ENCODE data around the gene ISM1. TPM values are rescaled to one million over a fixed set of nuclear protein-coding genes. Genes with fewer than 3 reads are reported as not detected.

ISM1 gene
- total and polyA plus RNA-seq, 2 of the 13 experiments (the other 11 are each of a cell fraction or from before 2014, with no cell fraction given), result 0.40 to 1.4 TPM

DNA sequence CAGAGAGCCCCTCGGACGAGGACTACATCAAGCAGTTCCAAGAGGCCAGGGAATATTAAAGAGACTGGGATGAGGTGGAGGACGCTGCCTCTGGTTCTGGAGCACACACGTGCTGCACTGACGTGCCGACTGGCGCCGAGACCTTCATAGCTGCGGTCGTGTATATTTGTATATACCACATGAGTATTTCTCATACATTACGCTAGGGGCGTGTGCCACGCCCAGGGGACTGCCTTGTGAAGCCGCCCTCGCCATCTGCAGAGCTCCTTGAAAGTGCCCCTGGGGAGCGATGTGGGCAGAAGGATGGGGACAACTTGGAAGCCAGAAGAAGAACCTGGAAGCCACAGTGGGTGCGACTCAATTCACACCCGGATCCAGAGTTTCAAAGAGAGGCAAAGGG is 78.3 kb downstream of the ISM1 start:
- no peak for DNase-seq (ENCODE audit: low spot score)
- no peak overlapping the region for H3K4me3 ChIP-seq (replicated peaks in 1 of 3; ENCODE audit: insufficient read depth in 1 of 3, low read depth in 2 of 3, low read length in 3 of 3)
- no peaks in the 10 kb centered on the region for H3K36me3 ChIP-seq (replicated peaks in 1 of 2; ENCODE audit: control insufficient read depth in 1 of 2, insufficient read depth in 2 of 2, low read length in 2 of 2)
- BruUV-seq (replicated peaks), result no TSS peak
- H3K27me3 ChIP-seq (ENCODE audit: control insufficient read depth in 1 of 2, insufficient read depth in 2 of 2, low read length in 2 of 2), result no peaks in the 10 kb centered on the region
- ChIA-PET CTCF (ENCODE audit: low intra/inter-chr PET ratio, low total read pairs) (no interaction called here), POLR2A (no interaction called here)
- TF ChIP-seq MTF2 (CRISPR knock-in tag; IDR thresholded peaks at IDR 0.05; ENCODE audit: borderline replicate concordance), result no peak
- in situ Hi-C loops (cut with HindIII; ENCODE audit: extremely low pct_ligation_motif_present, low pct_unique_long_range_greater_than_20kb) (loop anchor here (25.0 kb wide), 1 partner anchor 337 kb away; no protein-coding TSS in a partner anchor), intact Hi-C loops (cut with micrococcal nuclease; ENCODE audit: unreplicated experiment) (no loop called here)
- ATAC-seq, result no peak
- no peak for FAIRE-seq
- no peaks in the 10 kb centered on the region for H4K20me1 ChIP-seq (ENCODE audit: insufficient read depth, low read length)
- H3K79me2 ChIP-seq (ENCODE audit: insufficient read depth, low read length), result no peaks in the 10 kb centered on the region
- peaks cover 24% of the 10 kb centered on the region for H3K4me1 ChIP-seq (ENCODE audit: insufficient read depth, low read length)
- H3K4me2 ChIP-seq (ENCODE audit: low read depth, low read length), result no peak overlapping the region
- no peak overlapping the region for H2AFZ ChIP-seq (ENCODE audit: low read length)
- no peak overlapping the region for H3K27ac ChIP-seq (ENCODE audit: extremely low read length, insufficient read depth, low read length)
- no peaks in the 10 kb centered on the region for H3K9me3 ChIP-seq (ENCODE audit: low read length)
- no peak overlapping the region for H3K9ac ChIP-seq (ENCODE audit: insufficient read depth, low read depth, low read length)
- 89% methylated on average over 18 of the region's 18 CpGs for WGBS (ENCODE audit: low lambda C conversion rate)

DNA sequence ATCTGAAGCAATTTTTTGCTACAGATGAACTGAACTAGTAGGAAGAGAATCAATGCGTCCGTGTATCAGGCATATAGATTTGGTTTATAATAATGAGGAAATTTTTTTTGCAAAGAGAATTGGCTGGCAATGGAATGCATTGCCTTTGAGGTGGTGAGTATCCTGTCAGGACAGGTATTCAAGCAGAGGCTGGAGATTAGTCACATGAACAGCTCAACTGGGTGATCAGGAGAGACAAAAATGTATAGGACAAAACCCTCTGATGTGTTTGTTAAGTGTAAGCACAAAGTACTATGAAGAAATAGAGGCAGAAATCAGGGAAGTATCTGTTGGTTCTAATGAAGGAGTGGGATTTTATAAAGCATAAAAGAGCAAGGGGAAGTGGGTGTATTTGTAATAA is 80.5 kb downstream of the ISM1 start:
- no peak for DNase-seq (ENCODE audit: low spot score)
- in situ Hi-C loops (cut with HindIII; ENCODE audit: extremely low pct_ligation_motif_present, low pct_unique_long_range_greater_than_20kb) (no loop called here), intact Hi-C loops (cut with micrococcal nuclease; ENCODE audit: unreplicated experiment) (loop anchor here (5.0 kb wide), 1 partner anchor 329 kb away; no protein-coding TSS in a partner anchor)
- POLR2A ChIA-PET, result no interaction called here
- no peak for ATAC-seq
- no TSS peak for BruUV-seq (replicated peaks)
- no peak overlapping the region for H3K27ac ChIP-seq (ENCODE audit: extremely low read length, insufficient read depth, low read length)
- 93% methylated on average over 2 of the region's 2 CpGs for WGBS (ENCODE audit: low lambda C conversion rate)
- no peak overlapping the region for H2AFZ ChIP-seq (ENCODE audit: low read length)
- H3K4me2 ChIP-seq (ENCODE audit: low read depth, low read length), result no peak overlapping the region
- H4K20me1 ChIP-seq (ENCODE audit: insufficient read depth, low read length), result no peaks in the 10 kb centered on the region
- H3K27me3 ChIP-seq (ENCODE audit: control insufficient read depth in 1 of 2, insufficient read depth in 2 of 2, low read length in 2 of 2), result no peaks in the 10 kb centered on the region
- H3K36me3 ChIP-seq (replicated peaks in 1 of 2; ENCODE audit: control insufficient read depth in 1 of 2, insufficient read depth in 2 of 2, low read length in 2 of 2), result no peaks in the 10 kb centered on the region
- no peak overlapping the region for H3K9ac ChIP-seq (ENCODE audit: insufficient read depth, low read depth, low read length)
- no peaks in the 10 kb centered on the region for H3K9me3 ChIP-seq (ENCODE audit: low read length)
- peaks cover 21% of the 10 kb centered on the region for H3K4me1 ChIP-seq (ENCODE audit: insufficient read depth, low read length)
- no peaks in the 10 kb centered on the region for H3K79me2 ChIP-seq (ENCODE audit: insufficient read depth, low read length)
- CTCF ChIA-PET (ENCODE audit: low intra/inter-chr PET ratio, low total read pairs), result interaction anchor here (3.2 kb wide), 1 partner anchor 182 kb away, joined by 21 read pairs; no protein-coding TSS in a partner anchor
- no peak for FAIRE-seq
- no peak overlapping the region for H3K4me3 ChIP-seq (replicated peaks in 1 of 3; ENCODE audit: insufficient read depth in 1 of 3, low read depth in 2 of 3, low read length in 3 of 3)
- no peak for TF ChIP-seq ZNF660 (CRISPR knock-in tag; IDR thresholded peaks at IDR 0.05; ENCODE audit: borderline replicate concordance, low read depth)
- no peak for TF ChIP-seq ZFP36 (IDR thresholded peaks at IDR 0.05; ENCODE audit: borderline replicate concordance, low read depth, low read length, partially characterized antibody)
- TF ChIP-seq ZNF724P (CRISPR knock-in tag; IDR thresholded peaks at IDR 0.05; ENCODE audit: borderline replicate concordance), result no peak
- TF ChIP-seq ZNF207 (IDR thresholded peaks at IDR 0.05; ENCODE audit: borderline replicate concordance), result no peak
- TF ChIP-seq ZNF275 (CRISPR knock-in tag; IDR thresholded peaks at IDR 0.05; ENCODE audit: borderline replicate concordance), result no peak
- TF ChIP-seq, protein P1, sequence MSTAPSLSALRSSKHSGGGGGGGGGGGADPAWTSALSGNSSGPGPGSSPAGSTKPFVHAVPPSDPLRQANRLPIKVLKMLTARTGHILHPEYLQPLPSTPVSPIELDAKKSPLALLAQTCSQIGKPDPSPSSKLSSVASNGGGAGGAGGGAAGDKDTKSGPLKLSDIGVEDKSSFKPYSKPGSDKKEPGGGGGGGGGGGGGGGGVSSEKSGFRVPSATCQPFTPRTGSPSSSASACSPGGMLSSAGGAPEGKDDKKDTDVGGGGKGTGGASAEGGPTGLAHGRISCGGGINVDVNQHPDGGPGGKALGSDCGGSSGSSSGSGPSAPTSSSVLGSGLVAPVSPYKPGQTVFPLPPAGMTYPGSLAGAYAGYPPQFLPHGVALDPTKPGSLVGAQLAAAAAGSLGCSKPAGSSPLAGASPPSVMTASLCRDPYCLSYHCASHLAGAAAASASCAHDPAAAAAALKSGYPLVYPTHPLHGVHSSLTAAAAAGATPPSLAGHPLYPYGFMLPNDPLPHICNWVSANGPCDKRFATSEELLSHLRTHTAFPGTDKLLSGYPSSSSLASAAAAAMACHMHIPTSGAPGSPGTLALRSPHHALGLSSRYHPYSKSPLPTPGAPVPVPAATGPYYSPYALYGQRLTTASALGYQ (CRISPR knock-in tag; IDR thresholded peaks at IDR 0.05), result no peak
- TF ChIP-seq ZBTB26 (CRISPR knock-in tag; IDR thresholded peaks at IDR 0.05; ENCODE audit: borderline replicate concordance), result no peak
- no peak for TF ChIP-seq SMYD3 (CRISPR knock-in tag; IDR thresholded peaks at IDR 0.05)
- TF ChIP-seq ZNF350 (CRISPR knock-in tag; IDR thresholded peaks at IDR 0.05; ENCODE audit: borderline replicate concordance, low read depth), result no peak
- TF ChIP-seq DR1 (CRISPR knock-in tag; IDR thresholded peaks at IDR 0.05), result no peak
- no peak for TF ChIP-seq ZNF672 (CRISPR knock-in tag; IDR thresholded peaks at IDR 0.05)

Data from HepG2 (cell line).